ENCODE results near the gene ZNF212. TPM values are rescaled to one million over a fixed set of nuclear protein-coding genes. Genes with fewer than 3 reads are reported as not detected.

ZNF212 gene
- total RNA-seq, 2 donors from 2014 or later: 15.8 to 17.6 TPM

- H3K36me3 Mint-ChIP-seq (ENCODE audit: low read depth): peaks cover 4% of the 10 kb centered on the region
Measured at GRCh38 chr7:149289856-149290255, 50.4 kb downstream of the ZNF212 start.

GRCh38 chr7:149291036-149291780 lies 51.8 kb downstream of the ZNF212 start:
- H3K9ac ChIP-seq (ENCODE audit: extremely low read depth, low read length, poor library complexity, severe bottlenecking): no peak overlapping the region
- H3K36me3 ChIP-seq (ENCODE audit: control insufficient read depth, insufficient read depth, low read length): no peaks in the 10 kb centered on the region
- Mint-ChIP-seq H3K4me3 (no peak overlapping the region), H3K27me3 (ENCODE audit: insufficient read depth) (peaks cover under 1% of the 10 kb centered on the region), H3K9me3 (no peaks in the 10 kb centered on the region), H3K36me3 (ENCODE audit: low read depth) (peaks cover 5% of the 10 kb centered on the region), H3K27ac (no peak overlapping the region), H3K4me1 (no peaks in the 10 kb centered on the region)
- DNase-seq: no peak
- no peaks in the 10 kb centered on the region for H3K4me1 ChIP-seq (ENCODE audit: control insufficient read depth, insufficient read depth, low read length)
- no peak for TF ChIP-seq CTCF (conservative IDR thresholded peaks at IDR 0.05)
- no peaks in the 10 kb centered on the region for H3K27me3 ChIP-seq (ENCODE audit: control insufficient read depth, insufficient read depth, low read length, poor library complexity, severe bottlenecking)
- no peak overlapping the region for H3K27ac ChIP-seq (ENCODE audit: low read depth, low read length)
- H3K4me3 ChIP-seq (ENCODE audit: low read length): no peak overlapping the region
- 88% methylated on average over 11 to 13 of the region's 13 CpGs for WGBS, 2 experiments (ENCODE audit: insufficient coverage in 1 of 2, insufficient read length in 1 of 2)
- no peaks in the 10 kb centered on the region for H3K9me3 ChIP-seq (ENCODE audit: control insufficient read depth, low read length)

More at GRCh38 chr7:149289856-149290255, 50.4 kb downstream of the ZNF212 start:
- Histone ChIP-seq H3K9ac (ENCODE audit: extremely low read depth, low read length, poor library complexity, severe bottlenecking) (no peak overlapping the region), H3K4me3 (ENCODE audit: low read length) (no peak overlapping the region), H3K36me3 (ENCODE audit: control insufficient read depth, insufficient read depth, low read length) (no peaks in the 10 kb centered on the region), H3K27me3 (ENCODE audit: control insufficient read depth, insufficient read depth, low read length, poor library complexity, severe bottlenecking) (no peaks in the 10 kb centered on the region), H3K4me1 (ENCODE audit: control insufficient read depth, insufficient read depth, low read length) (no peaks in the 10 kb centered on the region), H3K27ac (ENCODE audit: low read depth, low read length) (no peak overlapping the region), H3K9me3 (ENCODE audit: control insufficient read depth, low read length) (no peaks in the 10 kb centered on the region)
- Mint-ChIP-seq H3K27me3 (ENCODE audit: insufficient read depth) (peaks cover 6% of the 10 kb centered on the region), H3K27ac (no peak overlapping the region), H3K4me3 (no peak overlapping the region), H3K4me1 (peaks cover 4% of the 10 kb centered on the region), H3K9me3 (no peaks in the 10 kb centered on the region)
- TF ChIP-seq CTCF (conservative IDR thresholded peaks at IDR 0.05): no peak
- peak; percentile 30 for DNase-seq
- 83 to 88% methylated on average over 1 to 4 of the region's 4 CpGs for WGBS, 2 experiments (ENCODE audit: insufficient coverage in 1 of 2, insufficient read length in 1 of 2)

GRCh38 chr7:149291781-149292461 lies 52.5 kb downstream of the ZNF212 start:
- H3K9me3 ChIP-seq (ENCODE audit: control insufficient read depth, low read length): no peaks in the 10 kb centered on the region
- H3K4me3 ChIP-seq (ENCODE audit: low read length): no peak overlapping the region
- Mint-ChIP-seq H3K4me1 (no peaks in the 10 kb centered on the region), H3K27ac (no peak overlapping the region), H3K36me3 (ENCODE audit: low read depth) (peaks cover 5% of the 10 kb centered on the region), H3K27me3 (ENCODE audit: insufficient read depth) (no peaks in the 10 kb centered on the region), H3K4me3 (no peak overlapping the region), H3K9me3 (no peaks in the 10 kb centered on the region)
- no peaks in the 10 kb centered on the region for H3K4me1 ChIP-seq (ENCODE audit: control insufficient read depth, insufficient read depth, low read length)
- no peak for TF ChIP-seq CTCF (conservative IDR thresholded peaks at IDR 0.05)
- H3K27me3 ChIP-seq (ENCODE audit: control insufficient read depth, insufficient read depth, low read length, poor library complexity, severe bottlenecking): no peaks in the 10 kb centered on the region
- no peaks in the 10 kb centered on the region for H3K36me3 ChIP-seq (ENCODE audit: control insufficient read depth, insufficient read depth, low read length)
- H3K27ac ChIP-seq (ENCODE audit: low read depth, low read length): no peak overlapping the region
- no peak overlapping the region for H3K9ac ChIP-seq (ENCODE audit: extremely low read depth, low read length, poor library complexity, severe bottlenecking)
- no peak for DNase-seq
- WGBS, 2 experiments (ENCODE audit: insufficient coverage in 1 of 2, insufficient read length in 1 of 2): 93 to 94% methylated on average over 11 to 16 of the region's 16 CpGs

Data from endodermal cell (in vitro differentiated cells).